GM12891 (cell line): Measurements from ENCODE around the gene SMIM5.

Experiments
- POLR2AphosphoS5 ChIP-seq: IDR thresholded peaks from 2 replicates; pipeline ENCODE4 v1.6.1; 2011; ENCODE audit warnings: low read depth, low read length, control low read depth
- SPI1 ChIP-seq: IDR thresholded peaks from 2 replicates; pipeline ENCODE4 v1.6.1; 2011; ENCODE audit warnings: low read depth, low read length, control low read depth
- TAF1 ChIP-seq: IDR thresholded peaks from 2 replicates; pipeline ENCODE4 v1.6.1; 2011; ENCODE audit warnings: low read depth, low read length, control low read depth

- TF ChIP-seq TAF1 (no peak), SPI1 (no peak), POLR2AphosphoS5 (no peak)
Observed at GRCh38 chr17:75635610-75636202, 2.5 kb downstream of the SMIM5 start.
